Measurements from ENCODE around the gene CMTM1.

- TF ChIP-seq, protein P1, sequence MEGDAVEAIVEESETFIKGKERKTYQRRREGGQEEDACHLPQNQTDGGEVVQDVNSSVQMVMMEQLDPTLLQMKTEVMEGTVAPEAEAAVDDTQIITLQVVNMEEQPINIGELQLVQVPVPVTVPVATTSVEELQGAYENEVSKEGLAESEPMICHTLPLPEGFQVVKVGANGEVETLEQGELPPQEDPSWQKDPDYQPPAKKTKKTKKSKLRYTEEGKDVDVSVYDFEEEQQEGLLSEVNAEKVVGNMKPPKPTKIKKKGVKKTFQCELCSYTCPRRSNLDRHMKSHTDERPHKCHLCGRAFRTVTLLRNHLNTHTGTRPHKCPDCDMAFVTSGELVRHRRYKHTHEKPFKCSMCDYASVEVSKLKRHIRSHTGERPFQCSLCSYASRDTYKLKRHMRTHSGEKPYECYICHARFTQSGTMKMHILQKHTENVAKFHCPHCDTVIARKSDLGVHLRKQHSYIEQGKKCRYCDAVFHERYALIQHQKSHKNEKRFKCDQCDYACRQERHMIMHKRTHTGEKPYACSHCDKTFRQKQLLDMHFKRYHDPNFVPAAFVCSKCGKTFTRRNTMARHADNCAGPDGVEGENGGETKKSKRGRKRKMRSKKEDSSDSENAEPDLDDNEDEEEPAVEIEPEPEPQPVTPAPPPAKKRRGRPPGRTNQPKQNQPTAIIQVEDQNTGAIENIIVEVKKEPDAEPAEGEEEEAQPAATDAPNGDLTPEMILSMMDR (conservative IDR thresholded peaks at IDR 0.05; ENCODE audit: low read length): no peak
- TF ChIP-seq EZH2phosphoT487 (IDR thresholded peaks at IDR 0.05; ENCODE audit: borderline replicate concordance): no peak
Observed at GRCh38 chr16:66517586-66518263, 48.5 kb upstream of the CMTM1 start.
